Lung (tissue), 12 donors: ENCODE data around the gene ETV7. TPM values are rescaled to one million over a fixed set of nuclear protein-coding genes. Genes with fewer than 3 reads are reported as not detected.

Experiments
- ATAC-seq: fragments of 200-7000 bp; cut with Tn5 transposase; one replicate; pipeline ENCODE4 v1.9.1; 2020; ENCODE audit warnings: moderate number of reproducible peaks; ENCODE audit not compliant: insufficient read depth, low FRiP score
- DNase-seq, 3 donors: peaks; one replicate each; pipeline ENCODE4 v3.0.0-alpha.2; 2013 to 2017
- H3K27ac ChIP-seq, 2 donors: one replicate each; pipeline ENCODE4 v1.5.1; 2013; ENCODE audit warnings: mild to moderate bottlenecking in 2 of 2, moderate library complexity in 2 of 2, control low read depth in 1 of 2, inconsistent platforms in 1 of 2, low read depth in 1 of 2, low read length in 1 of 2
- H3K27me3 ChIP-seq, 3 donors: one replicate each; pipeline ENCODE4 v1.5.1; 2013; ENCODE audit warnings: low read length in 2 of 3; ENCODE audit not compliant: control insufficient read depth in 3 of 3, insufficient read depth in 3 of 3
- H3K36me3 ChIP-seq, 4 donors: one replicate each; pipeline ENCODE4 v1.5.1; 2013; ENCODE audit warnings: low read length in 4 of 4, mild to moderate bottlenecking in 1 of 4, moderate library complexity in 1 of 4; ENCODE audit not compliant: control insufficient read depth in 4 of 4, insufficient read depth in 4 of 4
- H3K4me1 ChIP-seq, 5 donors: one replicate each; pipeline ENCODE4 v1.5.1; 2013; ENCODE audit warnings: low read length in 5 of 5, mild to moderate bottlenecking in 2 of 5, moderate library complexity in 1 of 5; ENCODE audit not compliant: control insufficient read depth in 5 of 5, insufficient read depth in 5 of 5
- H3K4me3 ChIP-seq: one replicate; pipeline ENCODE4 v1.5.1; 2013; ENCODE audit warnings: mild to moderate bottlenecking, control low read depth, moderate library complexity
- H3K9ac ChIP-seq, 2 donors: one replicate each; pipeline ENCODE4 v1.5.1; 2013; ENCODE audit warnings: low read length in 2 of 2, control low read depth in 1 of 2; ENCODE audit not compliant: insufficient read depth in 1 of 2
- H3K9me3 ChIP-seq, 4 donors: one replicate each; pipeline ENCODE4 v1.5.1; 2013; ENCODE audit warnings: low read length in 3 of 4, mild to moderate bottlenecking in 1 of 4, moderate library complexity in 1 of 4; ENCODE audit not compliant: control insufficient read depth in 4 of 4, insufficient read depth in 3 of 4
- WGBS, 2 donors: extraction: QIAGEN DNeasy Blood & Tissue Kit; methylation state at CpG; one replicate each; pipeline ENCODE4 v1.1.7; 2013; 5-methylcytosine and 5-hydroxymethylcytosine counted together
- polyA plus RNA-seq, 2 donors: library from polyadenylated mRNA; stranded (reverse); fragments of 200-250 nt; gene quantifications; one replicate each; pipeline ENCODE4 v1.2.1, GENCODE V29; 2013
- total RNA-seq, 2 donors: library from RNA; depleted of rRNA in 1 of 2; stranded (reverse); fragments of >200 nt in 1 of 2; gene quantifications; one replicate each; pipeline ENCODE4 v1.2.1, GENCODE V29; 2014 to 2021
- TF ChIP-seq, protein P1 (sequence below): IDR thresholded peaks from 2 replicates; pipeline ENCODE4 v1.5.1; 2012; ENCODE audit warnings: mild to moderate bottlenecking; ENCODE audit errors: control extremely low read depth, extremely low read depth
- donor health status: control.
- donor health status: control.
- donor health status: Bipolar disorder and iron deficiency.
- donor health status: healthy.
- donor health status: DM: yes; HTN: yes; CAD: no.

ETV7 gene
- total and polyA plus RNA-seq, 4 donors = 1.4 to 6.6 (median 3.6) TPM

DNA sequence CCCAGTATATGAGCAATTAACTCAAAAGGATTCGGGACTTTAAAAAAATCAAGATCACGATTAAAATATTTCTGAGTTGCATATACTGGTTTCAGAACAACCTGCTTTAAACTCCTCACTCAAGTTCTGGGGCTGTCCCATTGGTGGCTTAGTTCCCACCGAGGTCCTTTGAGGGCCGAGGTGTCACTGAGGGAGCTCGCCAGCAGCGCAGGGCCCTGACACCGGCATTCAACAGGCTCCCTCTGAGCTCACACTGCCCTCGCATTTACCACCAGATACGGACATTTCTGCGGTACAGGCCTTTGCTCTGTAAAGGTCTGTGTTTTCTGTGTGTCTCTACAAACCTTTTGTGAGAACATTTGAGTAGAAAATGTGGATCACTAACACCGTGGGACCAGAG is 26.4 kb downstream of the ETV7 start:
- 91 to 92% methylated on average over 11 of the region's 11 CpGs for WGBS, 2 donors
- no peaks in the 10 kb centered on the region for H3K9me3 ChIP-seq
- H3K4me3 ChIP-seq = no peak overlapping the region
- no peak overlapping the region for H3K9ac ChIP-seq
- no peaks in the 10 kb centered on the region for H3K27me3 ChIP-seq
- peaks cover 0 to 4% (median 0%) of the 10 kb centered on the region in 4 donors for H3K36me3 ChIP-seq
- DNase-seq (no peak), ATAC-seq (no peak)
- TF ChIP-seq, protein P1, sequence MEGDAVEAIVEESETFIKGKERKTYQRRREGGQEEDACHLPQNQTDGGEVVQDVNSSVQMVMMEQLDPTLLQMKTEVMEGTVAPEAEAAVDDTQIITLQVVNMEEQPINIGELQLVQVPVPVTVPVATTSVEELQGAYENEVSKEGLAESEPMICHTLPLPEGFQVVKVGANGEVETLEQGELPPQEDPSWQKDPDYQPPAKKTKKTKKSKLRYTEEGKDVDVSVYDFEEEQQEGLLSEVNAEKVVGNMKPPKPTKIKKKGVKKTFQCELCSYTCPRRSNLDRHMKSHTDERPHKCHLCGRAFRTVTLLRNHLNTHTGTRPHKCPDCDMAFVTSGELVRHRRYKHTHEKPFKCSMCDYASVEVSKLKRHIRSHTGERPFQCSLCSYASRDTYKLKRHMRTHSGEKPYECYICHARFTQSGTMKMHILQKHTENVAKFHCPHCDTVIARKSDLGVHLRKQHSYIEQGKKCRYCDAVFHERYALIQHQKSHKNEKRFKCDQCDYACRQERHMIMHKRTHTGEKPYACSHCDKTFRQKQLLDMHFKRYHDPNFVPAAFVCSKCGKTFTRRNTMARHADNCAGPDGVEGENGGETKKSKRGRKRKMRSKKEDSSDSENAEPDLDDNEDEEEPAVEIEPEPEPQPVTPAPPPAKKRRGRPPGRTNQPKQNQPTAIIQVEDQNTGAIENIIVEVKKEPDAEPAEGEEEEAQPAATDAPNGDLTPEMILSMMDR = no peak
- H3K4me1 ChIP-seq = peaks cover 0 to 6% (median 0%) of the 10 kb centered on the region in 5 donors
- H3K27ac ChIP-seq = no peak overlapping the region

DNA sequence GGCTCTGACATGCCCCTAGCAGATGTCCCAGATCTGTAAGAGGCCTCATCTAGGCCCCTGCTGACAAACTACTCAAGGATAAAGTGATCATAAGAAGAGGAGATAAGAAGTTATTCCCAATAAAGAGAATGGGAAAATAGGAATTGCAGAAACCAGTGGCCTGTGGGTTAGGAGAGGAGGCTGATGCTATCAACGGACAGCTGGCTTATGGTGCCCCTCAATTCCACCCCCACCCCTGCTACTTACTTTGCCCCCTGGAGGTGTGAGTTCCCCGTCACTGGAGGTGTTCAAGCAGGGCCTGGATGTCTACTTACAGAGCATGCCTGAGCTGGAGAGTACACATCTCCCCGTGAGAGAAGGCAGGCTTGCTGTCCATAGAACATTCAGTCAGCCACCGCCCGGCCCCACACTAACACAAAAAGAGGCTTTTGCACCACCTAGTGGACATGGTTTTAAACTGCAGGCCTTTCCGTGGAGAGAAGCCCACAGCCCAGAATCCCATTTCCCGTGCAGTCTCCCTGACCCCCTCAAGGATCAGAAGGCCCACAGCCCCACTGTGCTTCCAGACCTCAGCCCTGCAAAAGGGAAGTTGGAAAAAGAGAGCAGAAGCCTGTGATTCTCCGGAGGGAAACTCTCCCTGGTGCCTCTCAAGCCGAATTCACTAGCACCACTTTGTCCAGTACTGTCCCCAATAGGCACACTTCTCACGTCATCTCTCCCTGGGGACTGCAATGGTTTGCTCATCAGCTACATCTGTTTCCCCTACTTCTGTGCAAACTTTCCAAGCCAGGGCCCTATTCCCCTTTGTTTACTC is 27.0 kb downstream of the ETV7 start:
- 26 to 27% methylated on average over 10 of the region's 10 CpGs for WGBS, 2 donors
- ATAC-seq (peak; percentile 80), DNase-seq (peak; percentile 83 to 89 (median 85))
- TF ChIP-seq, protein P1 = peak; percentile 84
- H3K27me3 ChIP-seq = no peaks in the 10 kb centered on the region
- H3K4me3 ChIP-seq = no peak overlapping the region
- H3K27ac ChIP-seq = no peak overlapping the region
- H3K36me3 ChIP-seq = peaks cover 0 to 4% (median 0%) of the 10 kb centered on the region in 4 donors
- H3K9ac ChIP-seq = no peak overlapping the region
- no peaks in the 10 kb centered on the region for H3K9me3 ChIP-seq
- H3K4me1 ChIP-seq = peaks cover 0 to 7% (median 0%) of the 10 kb centered on the region in 5 donors

DNA sequence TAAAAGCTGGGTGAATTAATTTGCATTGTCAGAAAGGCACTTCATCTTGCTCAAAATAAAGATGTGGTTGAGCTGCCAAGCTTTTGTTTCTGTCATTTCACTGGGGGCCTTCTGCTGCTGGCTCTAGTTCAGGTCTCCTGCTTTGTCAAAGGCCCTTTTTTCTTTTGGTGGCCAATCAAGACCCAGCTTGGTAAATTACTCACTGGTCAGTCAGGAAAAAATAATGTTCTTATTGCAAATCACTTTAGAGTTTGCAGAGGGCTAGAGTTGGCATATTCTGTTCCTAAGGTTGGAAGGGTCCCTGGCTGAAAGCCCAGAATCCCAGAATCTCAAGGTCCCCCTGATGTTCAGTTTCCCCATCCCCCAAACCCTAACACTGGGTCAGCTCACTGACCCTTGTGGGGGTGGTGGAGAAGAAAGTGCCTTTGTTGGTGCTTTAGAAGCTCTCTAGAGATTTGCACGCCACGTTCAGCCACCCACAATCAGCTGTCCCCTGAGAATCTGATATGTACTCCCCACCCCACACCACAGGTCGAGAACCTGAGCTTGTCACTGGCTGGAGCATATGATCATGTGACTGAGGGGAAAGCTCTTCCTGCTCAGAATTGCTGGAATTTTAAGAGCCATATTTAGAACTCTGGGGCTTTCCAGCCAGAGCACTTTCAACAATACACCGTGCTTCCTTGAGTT is 29.1 kb downstream of the ETV7 start:
- H3K4me3 ChIP-seq = no peak overlapping the region
- H3K27me3 ChIP-seq = no peaks in the 10 kb centered on the region
- ATAC-seq = peak; percentile 44
- no peak overlapping the region for H3K9ac ChIP-seq
- peaks cover 0 to 4% (median 0%) of the 10 kb centered on the region in 4 donors for H3K36me3 ChIP-seq
- WGBS, 2 donors = 33 to 66% methylated on average over 4 of the region's 4 CpGs
- no peaks in the 10 kb centered on the region for H3K9me3 ChIP-seq
- peaks cover 0 to 7% (median 0%) of the 10 kb centered on the region in 5 donors for H3K4me1 ChIP-seq
- peak in 1 of 3 donors; percentile 29 for DNase-seq
- no peak overlapping the region for H3K27ac ChIP-seq
- TF ChIP-seq, protein P1 = no peak
